Measurements from ENCODE around the gene KRT36. TPM values are rescaled to one million over a fixed set of nuclear protein-coding genes. Genes with fewer than 3 reads are reported as not detected.

Gene KRT36
- total and polyA plus RNA-seq, 12 donors: 0.28 TPM; not detected in 11

DNA sequence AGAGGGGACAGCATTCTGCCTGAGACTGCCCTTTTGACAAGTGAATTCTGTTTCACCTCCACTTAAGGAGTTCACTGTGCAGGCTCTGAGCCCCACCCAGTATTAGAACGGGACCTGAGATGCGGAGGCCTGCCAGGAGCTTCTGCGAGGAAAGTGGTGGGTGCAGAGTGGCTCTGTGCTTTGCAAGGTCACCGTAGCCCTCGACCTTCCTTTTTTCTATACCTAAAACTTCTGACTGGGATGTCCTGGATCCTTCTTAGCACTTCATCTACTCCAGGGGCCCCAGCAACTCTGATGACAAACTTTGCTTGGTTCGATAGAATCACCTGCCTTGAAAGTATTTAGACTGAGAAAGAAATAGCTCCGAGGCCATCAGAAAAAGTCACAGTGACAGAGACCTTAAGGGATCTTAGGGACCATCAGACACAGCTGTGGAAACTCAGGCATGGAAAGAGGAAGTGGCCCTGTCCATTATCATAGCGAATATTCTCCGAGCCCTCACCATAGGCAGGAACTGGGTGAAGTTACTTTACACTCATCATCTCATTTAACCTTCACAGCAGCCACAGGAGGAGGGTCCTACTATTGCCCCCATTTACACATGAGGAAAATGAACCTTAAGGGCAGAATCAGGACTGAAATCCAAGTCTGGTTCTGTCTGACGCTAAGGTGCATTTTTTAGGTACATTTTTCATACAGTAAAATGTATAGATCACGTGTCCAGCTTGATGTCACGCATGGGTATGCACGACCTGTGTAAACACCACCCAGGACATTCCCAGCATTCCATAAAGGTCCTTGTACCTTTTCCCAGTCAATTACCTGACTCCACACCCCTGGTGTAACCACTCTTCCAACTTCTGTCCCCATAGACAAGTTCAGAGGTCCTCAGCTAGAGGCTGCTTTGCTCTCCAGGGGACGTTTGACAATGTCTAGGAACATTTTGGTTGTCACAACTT is 16.4 kb upstream of the KRT36 start:
- no peaks in the 10 kb centered on the region for H3K4me1 ChIP-seq (replicated peaks in 1 of 2)
- no peak for TF ChIP-seq POLR2A (IDR thresholded peaks at IDR 0.05)
- 77 to 83% (median 81%) methylated on average over 14 of the region's 14 CpGs for WGBS, 4 donors
- no peaks in the 10 kb centered on the region for H3K27me3 ChIP-seq
- no peak overlapping the region for H3K27ac ChIP-seq
- no peak for DNase-seq
- no peak overlapping the region for H3K4me3 ChIP-seq
- intact Hi-C loops (cut with DNase I): no loop called here
- H3K9me3 ChIP-seq (replicated peaks in 1 of 3): no peaks in the 10 kb centered on the region
- no peaks in the 10 kb centered on the region for H3K36me3 ChIP-seq (replicated peaks in 1 of 2)

DNA sequence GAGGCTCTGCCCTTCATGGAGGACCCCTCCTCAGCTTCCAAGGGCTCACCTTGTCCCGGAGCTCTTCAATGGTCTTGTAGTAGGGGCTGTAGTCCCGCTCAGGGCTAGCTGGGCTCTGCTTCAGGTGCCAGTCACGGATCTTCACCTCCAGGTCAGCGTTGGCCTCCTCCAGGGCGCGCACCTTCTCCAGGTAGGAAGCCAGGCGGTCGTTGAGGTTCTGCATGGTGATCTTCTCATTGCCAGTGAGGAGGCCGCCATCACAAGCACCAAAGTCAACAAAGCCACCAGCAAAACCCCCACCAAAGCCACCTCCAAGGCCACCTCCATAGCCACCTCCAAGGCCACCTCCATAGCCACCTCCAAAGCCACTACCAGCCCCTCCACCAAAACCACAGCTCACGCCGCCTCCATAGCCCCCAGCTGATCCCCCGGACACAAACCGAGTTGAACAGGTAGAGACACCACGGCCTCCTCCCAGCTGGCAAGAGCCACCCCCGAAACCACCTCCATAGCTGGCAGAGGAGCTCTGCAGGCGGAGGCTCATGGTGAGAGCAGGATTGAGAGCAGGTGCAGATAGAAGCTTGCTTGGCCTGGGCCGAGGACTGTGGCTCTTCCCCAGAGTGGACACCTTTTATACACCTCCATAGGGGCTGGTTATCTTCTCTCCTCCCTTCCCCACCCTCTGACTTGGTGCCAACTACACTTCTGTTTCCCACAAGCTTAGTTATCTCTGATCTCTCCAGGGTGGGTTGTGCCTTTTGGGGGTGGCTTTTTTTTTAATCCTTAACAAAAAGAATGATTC is 15.5 kb upstream of the KRT36 start, which contains the start of gene KRT13:
KRT13 (minus strand) TSS at position 606 of the 802 bp plus-strand sequence; CDS start at position 544, 62 bp downstream.
- Histone ChIP-seq H3K4me1 (replicated peaks in 1 of 2) (no peaks in the 10 kb centered on the region), H3K27me3 (no peaks in the 10 kb centered on the region), H3K36me3 (replicated peaks in 1 of 2) (no peaks in the 10 kb centered on the region), H3K9me3 (replicated peaks in 1 of 3) (no peaks in the 10 kb centered on the region), H3K4me3 (no peak within 1 kb of the TSS), H3K27ac (no peak within 1 kb of the TSS)
- intact Hi-C loops (cut with DNase I): no loop called here
- 78 to 92% (median 86%) methylated on average over 9 to 17 of the region's 17 CpGs for WGBS, 4 donors
- no peak for DNase-seq
- TF ChIP-seq, protein P1, sequence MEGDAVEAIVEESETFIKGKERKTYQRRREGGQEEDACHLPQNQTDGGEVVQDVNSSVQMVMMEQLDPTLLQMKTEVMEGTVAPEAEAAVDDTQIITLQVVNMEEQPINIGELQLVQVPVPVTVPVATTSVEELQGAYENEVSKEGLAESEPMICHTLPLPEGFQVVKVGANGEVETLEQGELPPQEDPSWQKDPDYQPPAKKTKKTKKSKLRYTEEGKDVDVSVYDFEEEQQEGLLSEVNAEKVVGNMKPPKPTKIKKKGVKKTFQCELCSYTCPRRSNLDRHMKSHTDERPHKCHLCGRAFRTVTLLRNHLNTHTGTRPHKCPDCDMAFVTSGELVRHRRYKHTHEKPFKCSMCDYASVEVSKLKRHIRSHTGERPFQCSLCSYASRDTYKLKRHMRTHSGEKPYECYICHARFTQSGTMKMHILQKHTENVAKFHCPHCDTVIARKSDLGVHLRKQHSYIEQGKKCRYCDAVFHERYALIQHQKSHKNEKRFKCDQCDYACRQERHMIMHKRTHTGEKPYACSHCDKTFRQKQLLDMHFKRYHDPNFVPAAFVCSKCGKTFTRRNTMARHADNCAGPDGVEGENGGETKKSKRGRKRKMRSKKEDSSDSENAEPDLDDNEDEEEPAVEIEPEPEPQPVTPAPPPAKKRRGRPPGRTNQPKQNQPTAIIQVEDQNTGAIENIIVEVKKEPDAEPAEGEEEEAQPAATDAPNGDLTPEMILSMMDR (IDR thresholded peaks at IDR 0.05): no peak
- no peak for TF ChIP-seq POLR2A (IDR thresholded peaks at IDR 0.05)

DNA sequence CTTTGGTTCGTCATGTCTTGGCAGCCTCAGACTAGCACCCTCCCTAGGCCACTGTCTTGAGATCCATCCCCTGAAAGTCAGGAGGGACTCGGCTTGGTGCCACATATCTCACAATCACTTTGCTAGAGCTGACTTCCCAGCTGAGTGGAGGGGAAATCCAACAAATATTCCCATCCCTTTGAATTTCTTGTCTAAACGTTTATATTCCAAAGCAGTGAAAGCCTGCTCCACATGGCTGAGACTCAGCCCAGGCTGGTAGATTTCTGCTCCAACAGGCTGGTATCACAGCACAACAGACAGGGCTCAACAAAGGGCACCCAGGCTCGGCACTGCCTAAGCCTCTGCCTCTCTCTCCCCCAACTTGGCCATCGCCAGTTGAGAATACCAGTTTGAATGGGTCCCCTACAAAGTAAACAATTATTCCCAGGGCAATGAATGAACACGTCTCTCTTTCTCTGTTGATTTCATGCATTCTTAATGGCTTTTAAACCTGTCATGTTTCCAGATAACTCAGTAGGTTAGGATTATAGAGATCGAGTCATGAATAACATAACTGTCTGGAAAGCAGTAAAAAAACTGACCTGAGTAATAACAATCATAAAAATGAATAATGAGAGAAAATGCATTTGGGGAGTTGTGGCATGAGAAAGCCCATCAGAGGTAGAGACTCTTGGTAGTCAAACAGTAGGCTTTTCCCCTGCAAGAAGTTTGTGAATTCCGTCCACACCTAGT is 14.7 kb upstream of the KRT36 start:
- no peaks in the 10 kb centered on the region for H3K36me3 ChIP-seq (replicated peaks in 1 of 2)
- intact Hi-C loops (cut with DNase I): no loop called here
- H3K9me3 ChIP-seq (replicated peaks in 1 of 3): no peaks in the 10 kb centered on the region
- WGBS, 4 donors: 75 to 82% (median 77%) methylated on average over 8 of the region's 8 CpGs
- TF ChIP-seq, protein P1 (IDR thresholded peaks at IDR 0.05): no peak
- TF ChIP-seq POLR2A (IDR thresholded peaks at IDR 0.05): no peak
- no peak for DNase-seq
- H3K4me3 ChIP-seq: no peak overlapping the region
- H3K27ac ChIP-seq: no peak overlapping the region
- no peaks in the 10 kb centered on the region for H3K27me3 ChIP-seq
- H3K4me1 ChIP-seq (replicated peaks in 1 of 2): no peaks in the 10 kb centered on the region

DNA sequence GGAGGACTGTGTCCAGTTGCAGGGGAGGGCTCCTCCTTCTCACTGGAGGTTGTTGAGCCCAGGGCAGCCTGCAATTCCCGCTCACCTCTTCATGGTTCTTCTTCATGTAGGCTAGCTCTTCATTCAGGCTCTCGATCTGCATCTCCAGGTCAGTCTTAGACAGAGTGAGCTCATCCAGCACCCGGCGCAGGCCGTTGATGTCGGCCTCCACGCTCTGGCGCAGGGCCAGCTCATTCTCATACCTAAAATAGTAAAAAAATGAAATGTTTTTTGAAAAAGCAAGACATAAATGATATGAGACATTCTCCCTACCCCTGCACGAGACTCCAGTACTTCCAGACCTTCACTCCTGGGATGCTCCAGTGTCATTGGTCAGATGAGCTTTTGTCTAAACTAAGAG is 13.5 kb upstream of the KRT36 start:
- 71 to 88% (median 83%) methylated on average over 9 of the region's 9 CpGs for WGBS, 4 donors
- no peak for DNase-seq

More for the DNA sequence above, 13.5 kb upstream of the KRT36 start:
- TF ChIP-seq, protein P1 (IDR thresholded peaks at IDR 0.05): no peak
- TF ChIP-seq POLR2A (IDR thresholded peaks at IDR 0.05): no peak
- no peaks in the 10 kb centered on the region for H3K27me3 ChIP-seq
- H3K27ac ChIP-seq: no peak overlapping the region
- intact Hi-C loops (cut with DNase I): no loop called here
- no peak overlapping the region for H3K4me3 ChIP-seq
- H3K4me1 ChIP-seq (replicated peaks in 1 of 2): no peaks in the 10 kb centered on the region
- H3K9me3 ChIP-seq (replicated peaks in 1 of 3): no peaks in the 10 kb centered on the region
- no peaks in the 10 kb centered on the region for H3K36me3 ChIP-seq (replicated peaks in 1 of 2)

Measured in adrenal gland (tissue), 12 donors.